H9 (cell line): ENCODE data around the gene CD320. TPM values are rescaled to one million over a fixed set of nuclear protein-coding genes. Genes with fewer than 3 reads are reported as not detected.

Experiments used
- DNase-seq: peaks from one replicate; pipeline ENCODE4 v3.0.0-alpha.2; 2017
- H2AFZ ChIP-seq: one replicate; pipeline ENCODE4 v1.6.1; 2013; ENCODE audit warnings: mild to moderate bottlenecking, low read length, control low read depth, moderate library complexity
- H2AK5ac ChIP-seq: 2 replicates; pipeline ENCODE4 v1.6.1; 2013; ENCODE audit warnings: low read length, control low read depth, mixed read lengths; ENCODE audit not compliant: insufficient read length
- H2BK120ac ChIP-seq: one replicate; pipeline ENCODE4 v1.6.1; 2013; ENCODE audit warnings: low read depth, mild to moderate bottlenecking, low read length, control low read depth, inconsistent platforms; ENCODE audit not compliant: poor library complexity, severe bottlenecking
- H2BK12ac ChIP-seq: 2 replicates; pipeline ENCODE4 v1.6.1; 2013; ENCODE audit warnings: low read length, control low read depth, mixed read lengths, low read depth; ENCODE audit not compliant: insufficient read length
- H2BK15ac ChIP-seq: 2 replicates; pipeline ENCODE4 v1.6.1; 2013; ENCODE audit warnings: low read depth, low read length, control low read depth
- H2BK20ac ChIP-seq: one replicate; pipeline ENCODE4 v1.6.1; 2013; ENCODE audit warnings: low read depth, mild to moderate bottlenecking, low read length, control low read depth, inconsistent platforms; ENCODE audit not compliant: poor library complexity, severe bottlenecking
- H2BK5ac ChIP-seq: 2 replicates; pipeline ENCODE4 v1.6.1; 2013; ENCODE audit warnings: low read length, control low read depth, mixed read lengths; ENCODE audit not compliant: insufficient read length
- H3K14ac ChIP-seq: 2 replicates; pipeline ENCODE4 v1.6.1; 2013; ENCODE audit warnings: low read length, control low read depth; ENCODE audit not compliant: insufficient read depth
- H3K18ac ChIP-seq: 2 replicates; pipeline ENCODE4 v1.6.1; 2013; ENCODE audit warnings: low read depth, mild to moderate bottlenecking, mixed read lengths, low read length, control low read depth; ENCODE audit not compliant: insufficient read length
- H3K23ac ChIP-seq: 2 replicates; pipeline ENCODE4 v1.6.1; 2013; ENCODE audit warnings: low read length, control low read depth, mixed read lengths, low read depth; ENCODE audit not compliant: insufficient read length
- H3K23me2 ChIP-seq: 2 replicates; pipeline ENCODE4 v1.6.1; 2013; ENCODE audit warnings: low read depth, mild to moderate bottlenecking, mixed read lengths, low read length, control low read depth; ENCODE audit not compliant: insufficient read length, poor library complexity, severe bottlenecking
- H3K27ac ChIP-seq: 2 replicates; pipeline ENCODE4 v1.5.1; 2013; ENCODE audit warnings: low read length, control low read depth, mixed read lengths, low read depth; ENCODE audit not compliant: insufficient read length
- H3K27me3 ChIP-seq: 2 replicates; pipeline ENCODE4 v1.6.1; 2013; ENCODE audit warnings: low read length, control low read depth, inconsistent platforms; ENCODE audit not compliant: insufficient read depth
- H3K4ac ChIP-seq: 2 replicates; pipeline ENCODE4 v1.6.1; 2013; ENCODE audit warnings: low read depth, mild to moderate bottlenecking, control low read depth, inconsistent platforms, low read length, moderate library complexity
- H3K4me1 ChIP-seq: 2 replicates; pipeline ENCODE4 v1.6.1; 2013; ENCODE audit warnings: low read length, control low read depth, inconsistent platforms; ENCODE audit not compliant: insufficient read depth
- H3K4me2 ChIP-seq: 2 replicates; pipeline ENCODE4 v1.6.1; 2013; ENCODE audit warnings: low read length, control low read depth, mixed read lengths; ENCODE audit not compliant: insufficient read length, insufficient read depth
- H3K56ac ChIP-seq: 2 replicates; pipeline ENCODE4 v1.6.1; 2013; ENCODE audit warnings: low read depth, mild to moderate bottlenecking, mixed read lengths, low read length, control low read depth; ENCODE audit not compliant: insufficient read length
- H3K79me1 ChIP-seq: 2 replicates; pipeline ENCODE4 v1.6.1; 2013; ENCODE audit warnings: low read depth, mild to moderate bottlenecking, moderate library complexity, low read length, control low read depth, inconsistent platforms; ENCODE audit not compliant: insufficient read depth, poor library complexity, severe bottlenecking
- H3K79me2 ChIP-seq: 2 replicates; pipeline ENCODE4 v1.6.1; 2013; ENCODE audit warnings: low read length, control low read depth, inconsistent platforms; ENCODE audit not compliant: insufficient read depth
- H3K9ac ChIP-seq: 2 replicates; pipeline ENCODE4 v1.6.1; 2013; ENCODE audit warnings: low read length, control low read depth, mixed read lengths; ENCODE audit not compliant: insufficient read length; ENCODE audit errors: extremely low read depth
- H3K9me3 ChIP-seq: one replicate; pipeline ENCODE4 v1.6.1; 2013; ENCODE audit warnings: low read depth, low read length, inconsistent platforms; ENCODE audit not compliant: control insufficient read depth
- H3T11ph ChIP-seq: one replicate; pipeline ENCODE4 v1.6.1; 2013; ENCODE audit warnings: mild to moderate bottlenecking, low read length, control low read depth, inconsistent platforms
- H4K20me1 ChIP-seq: one replicate; pipeline ENCODE4 v1.6.1; 2013; ENCODE audit not compliant: control insufficient read depth, insufficient read length, insufficient read depth
- H4K5ac ChIP-seq: 2 replicates; pipeline ENCODE4 v1.6.1; 2013; ENCODE audit warnings: low read depth, mild to moderate bottlenecking, mixed read lengths, low read length, control low read depth; ENCODE audit not compliant: insufficient read length
- H4K8ac ChIP-seq: replicated peaks from 2 replicates; pipeline ENCODE4 v1.6.1; 2013; ENCODE audit warnings: low read length, control low read depth, mixed read lengths, low read depth; ENCODE audit not compliant: insufficient read length
- H4K91ac ChIP-seq: 2 replicates; pipeline ENCODE4 v1.6.1; 2013; ENCODE audit warnings: low read depth, mild to moderate bottlenecking, moderate library complexity, mixed read lengths, low read length, control low read depth; ENCODE audit not compliant: insufficient read length
- H3K27ac Mint-ChIP-seq, 3 experiments: 2 replicates in 2 of 3; 3 replicates in 1 of 3; pipeline ENCODE4 v1.8.0; 2020 to 2021; ENCODE audit warnings: mixed read lengths in 3 of 3, mild to moderate bottlenecking in 1 of 3, moderate library complexity in 1 of 3
- H3K27me3 Mint-ChIP-seq: 2 replicates; pipeline ENCODE4 v1.8.0; 2021; ENCODE audit warnings: low read depth, mild to moderate bottlenecking, moderate library complexity, mixed read lengths
- H3K36me3 Mint-ChIP-seq, 3 experiments: 2 replicates in 2 of 3; 3 replicates in 1 of 3; pipeline ENCODE4 v1.8.0; 2020 to 2021; ENCODE audit warnings: low read depth in 3 of 3, mixed read lengths in 3 of 3; ENCODE audit not compliant: insufficient read depth in 1 of 3
- H3K4me1 Mint-ChIP-seq, 2 experiments: 2 replicates each; pipeline ENCODE4 v1.8.0; 2020; ENCODE audit warnings: mixed read lengths in 2 of 2
- H3K4me3 Mint-ChIP-seq, 2 experiments: 2 replicates in 1 of 2; 3 replicates in 1 of 2; pipeline ENCODE4 v1.8.0; 2020 to 2021; ENCODE audit warnings: mild to moderate bottlenecking in 2 of 2, mixed read lengths in 2 of 2, moderate library complexity in 1 of 2
- H3K9me3 Mint-ChIP-seq, 2 experiments: 2 replicates in 1 of 2; 3 replicates in 1 of 2; pipeline ENCODE4 v1.8.0; 2020; ENCODE audit warnings: mild to moderate bottlenecking in 2 of 2, mixed read lengths in 2 of 2, moderate library complexity in 1 of 2
- CTCF ChIP-seq: fragments of 200-600 bp; sonication (generic); conservative IDR thresholded peaks from 3 replicates; pipeline ENCODE4 v1.8.0; 2021; ENCODE audit warnings: antibody characterized with exemption, mild to moderate bottlenecking
- WGBS: extraction: QIAGEN DNeasy Blood & Tissue Kit; methylation state at CpG from one replicate; pipeline ENCODE4 v1.1.7; 2013; ENCODE audit warnings: missing lambda C conversion rate, low lambda C conversion rate, mixed read lengths; ENCODE audit not compliant: insufficient read length; ENCODE audit errors: extremely low coverage; 5-methylcytosine and 5-hydroxymethylcytosine counted together
- total RNA-seq: library from RNA; stranded (reverse); gene quantifications from 2 replicates; pipeline ENCODE4 v1.2.1, GENCODE V29; 2021

The CD320 gene
- total RNA-seq, 1 experiment from 2014 or later: 72.1 TPM

- WGBS: no CpG with 5 or more reads among the region's 6 CpGs
Measured at GRCh38 chr19:8338835-8339234, 30.7 kb upstream of the CD320 start.

More at GRCh38 chr19:8338835-8339234, 30.7 kb upstream of the CD320 start:
- H3K9me3 ChIP-seq: no peaks in the 10 kb centered on the region
- H3K18ac ChIP-seq: no peak overlapping the region
- no peak overlapping the region for H3K27ac Mint-ChIP-seq
- no peak overlapping the region for H2BK15ac ChIP-seq
- H2AK5ac ChIP-seq: no peak overlapping the region
- no peak overlapping the region for H3K56ac ChIP-seq
- H3K4ac ChIP-seq: no peak overlapping the region
- peaks cover 9% of the 10 kb centered on the region; the same call in 1 of the 2 replicates for H3K27me3 ChIP-seq
- no peak overlapping the region for H3K23ac ChIP-seq
- H3K4me2 ChIP-seq: no peak overlapping the region
- no peak for TF ChIP-seq CTCF
- peaks cover 6% of the 10 kb centered on the region for H3K23me2 ChIP-seq
- no peak overlapping the region for H2AFZ ChIP-seq
- no peaks in the 10 kb centered on the region; the same call in 1 of the 2 replicates for H3K4me1 ChIP-seq
- H3K4me3 Mint-ChIP-seq: no peak overlapping the region; a peak in 1 of 5 replicates
- peaks cover 0 to 2% (median 0%) of the 10 kb centered on the region in 3 experiments; a peak in 2 of 7 replicates for H3K36me3 Mint-ChIP-seq
- H3K79me2 ChIP-seq: no peaks in the 10 kb centered on the region
- peaks cover 14 to 17% of the 10 kb centered on the region in 2 experiments for H3K4me1 Mint-ChIP-seq
- H3K14ac ChIP-seq: no peak overlapping the region
- H3K27me3 Mint-ChIP-seq: peaks cover 46% of the 10 kb centered on the region
- H3K9me3 Mint-ChIP-seq: no peaks in the 10 kb centered on the region
- no peak overlapping the region for H3T11ph ChIP-seq
- H2BK5ac ChIP-seq: no peak overlapping the region
- peak; percentile 43 for DNase-seq
- no peak overlapping the region for H2BK120ac ChIP-seq
- H4K8ac ChIP-seq: no peak overlapping the region
- H2BK20ac ChIP-seq: no peak overlapping the region
- H4K20me1 ChIP-seq: no peaks in the 10 kb centered on the region
- H2BK12ac ChIP-seq: no peak overlapping the region
- no peak overlapping the region for H3K27ac ChIP-seq
- no peaks in the 10 kb centered on the region for H3K79me1 ChIP-seq
- no peak overlapping the region for H3K9ac ChIP-seq
- no peak overlapping the region for H4K5ac ChIP-seq
- H4K91ac ChIP-seq: no peak overlapping the region
